WTC11 (cell line): Measurements from ENCODE around the gene GABPB2.
A peak's percentile ranks its signal among the peaks of the same experiment; 100 is the strongest.

Source experiments
- CTCF ChIP-seq: fragments of 200-600 bp; IDR thresholded peaks from 2 replicates; pipeline ENCODE4 v1.8.0; 2022; ENCODE audit warnings: antibody characterized with exemption
- E2F4 ChIP-seq: sonication (generic); formaldehyde crosslinking; IDR thresholded peaks from 2 replicates; pipeline ENCODE4 v1.8.1; 2022; ENCODE audit warnings: low read depth, mild to moderate bottlenecking, moderate library complexity, missing genetic modification reagents, borderline replicate concordance
- ETV6 ChIP-seq: sonication (generic); formaldehyde crosslinking; IDR thresholded peaks from 2 replicates; pipeline ENCODE4 v1.8.1; 2022; ENCODE audit warnings: mild to moderate bottlenecking, missing genetic modification reagents
- FOXP1 ChIP-seq: sonication (generic); formaldehyde crosslinking; IDR thresholded peaks from 2 replicates; pipeline ENCODE4 v1.8.0; 2022; ENCODE audit warnings: missing genetic modification reagents, mild to moderate bottlenecking, moderate library complexity, borderline replicate concordance
- NFATC4 ChIP-seq: fragments of 250-450 bp; sonication (Bioruptor Pico); IDR thresholded peaks from 2 replicates; pipeline ENCODE4 v1.9.0; 2021; ENCODE audit warnings: mild to moderate bottlenecking
- TCF7 ChIP-seq: sonication (generic); formaldehyde crosslinking; IDR thresholded peaks from 2 replicates; pipeline ENCODE4 v1.8.0; 2022; ENCODE audit warnings: mild to moderate bottlenecking, low read depth, missing genetic modification reagents, moderate library complexity
- TEAD4 ChIP-seq: sonication (generic); formaldehyde crosslinking; IDR thresholded peaks from 2 replicates; pipeline ENCODE4 v1.8.0; 2022; ENCODE audit warnings: mild to moderate bottlenecking, missing genetic modification reagents
- TP53 ChIP-seq: sonication (generic); formaldehyde crosslinking; IDR thresholded peaks from 2 replicates; pipeline ENCODE4 v1.8.1; 2023; ENCODE audit warnings: mild to moderate bottlenecking, missing genetic modification reagents
- ZNF423 ChIP-seq: fragments of 250-450 bp; sonication (Bioruptor Pico); IDR thresholded peaks from 2 replicates; pipeline ENCODE4 v2.1.2; 2022; ENCODE audit warnings: mild to moderate bottlenecking, moderate library complexity
- TF ChIP-seq, protein P1 (sequence below): sonication (generic); formaldehyde crosslinking; IDR thresholded peaks from 2 replicates; pipeline ENCODE4 v1.8.1; 2022; ENCODE audit warnings: mild to moderate bottlenecking, moderate library complexity, missing genetic modification reagents
- TF ChIP-seq, protein P2 (sequence below): sonication (generic); formaldehyde crosslinking; conservative IDR thresholded peaks from 2 replicates; pipeline ENCODE4 v1.8.1; 2022; ENCODE audit warnings: mild to moderate bottlenecking, missing genetic modification reagents
- TF ChIP-seq, protein P3 (sequence below): fragments of 250-450 bp; sonication (Bioruptor Pico); IDR thresholded peaks from 2 replicates; pipeline ENCODE4 v1.9.0; 2021; ENCODE audit warnings: mild to moderate bottlenecking

DNA sequence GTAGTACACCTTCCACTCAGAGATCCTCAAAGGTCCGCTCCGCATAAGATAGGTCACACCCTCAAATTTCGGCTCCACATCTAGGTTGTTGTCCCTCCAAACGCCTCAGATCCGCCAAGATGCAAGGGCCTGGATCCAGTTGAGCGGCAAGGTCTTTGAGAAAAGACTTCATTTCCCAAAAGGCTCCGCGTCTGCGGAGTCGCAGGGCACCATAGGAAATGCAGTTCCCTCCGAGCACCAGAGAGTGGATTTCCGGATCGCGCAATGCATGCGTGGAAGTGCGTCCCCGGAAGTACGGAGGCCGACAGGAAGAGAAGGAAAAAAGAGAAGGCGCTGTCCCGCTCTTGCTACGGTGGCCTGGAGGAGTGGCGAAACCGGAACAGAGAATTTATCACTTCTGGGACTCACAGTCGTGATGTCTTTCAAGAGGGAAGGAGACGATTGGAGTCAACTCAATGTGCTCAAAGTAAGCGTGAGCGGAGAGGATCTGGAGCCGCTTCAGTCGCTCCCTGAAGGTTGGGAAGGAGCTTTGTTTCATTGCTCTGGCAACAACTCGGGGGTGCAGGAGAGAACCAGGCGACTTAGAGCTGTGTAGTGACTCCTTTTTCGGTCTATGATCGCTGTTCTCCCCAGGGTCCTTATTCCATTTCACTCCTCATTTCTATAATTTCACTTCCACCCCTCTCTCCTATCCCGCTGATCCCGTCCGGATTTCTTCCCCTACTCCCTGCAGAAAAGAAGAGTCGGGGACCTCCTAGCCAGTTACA, 95.4 kb downstream of the GABPB2 start, which contains the start of the genes LYSMD1 and SCNM1:
- TF ChIP-seq CTCF (no peak), FOXP1 (CRISPR knock-in tag) (no peak), ETV6 (peak; percentile 60; the same call in 1 of the 2 replicates), TEAD4 (CRISPR knock-in tag) (peak; percentile 71), NFATC4 (CRISPR knock-in tag) (no peak), TCF7 (CRISPR knock-in tag) (no peak), E2F4 (CRISPR knock-in tag) (no peak), TP53 (no peak), ZNF423 (CRISPR knock-in tag) (no peak)
- TF ChIP-seq, protein P1, sequence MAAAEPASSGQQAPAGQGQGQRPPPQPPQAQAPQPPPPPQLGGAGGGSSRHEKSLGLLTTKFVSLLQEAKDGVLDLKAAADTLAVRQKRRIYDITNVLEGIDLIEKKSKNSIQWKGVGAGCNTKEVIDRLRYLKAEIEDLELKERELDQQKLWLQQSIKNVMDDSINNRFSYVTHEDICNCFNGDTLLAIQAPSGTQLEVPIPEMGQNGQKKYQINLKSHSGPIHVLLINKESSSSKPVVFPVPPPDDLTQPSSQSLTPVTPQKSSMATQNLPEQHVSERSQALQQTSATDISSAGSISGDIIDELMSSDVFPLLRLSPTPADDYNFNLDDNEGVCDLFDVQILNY (CRISPR knock-in tag) = peak; percentile 65
- TF ChIP-seq, protein P2, sequence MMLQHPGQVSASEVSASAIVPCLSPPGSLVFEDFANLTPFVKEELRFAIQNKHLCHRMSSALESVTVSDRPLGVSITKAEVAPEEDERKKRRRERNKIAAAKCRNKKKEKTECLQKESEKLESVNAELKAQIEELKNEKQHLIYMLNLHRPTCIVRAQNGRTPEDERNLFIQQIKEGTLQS = no peak
- TF ChIP-seq, protein P3, sequence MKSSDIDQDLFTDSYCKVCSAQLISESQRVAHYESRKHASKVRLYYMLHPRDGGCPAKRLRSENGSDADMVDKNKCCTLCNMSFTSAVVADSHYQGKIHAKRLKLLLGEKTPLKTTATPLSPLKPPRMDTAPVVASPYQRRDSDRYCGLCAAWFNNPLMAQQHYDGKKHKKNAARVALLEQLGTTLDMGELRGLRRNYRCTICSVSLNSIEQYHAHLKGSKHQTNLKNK = no peak
